Progenitor cell of endocrine pancreas (in vitro differentiated cells): Measurements from ENCODE around the gene TMEM130. TPM values are rescaled to one million over a fixed set of nuclear protein-coding genes. Genes with fewer than 3 reads are reported as not detected.

Experiments
- DNase-seq: peaks from one replicate; pipeline ENCODE4 v3.0.0; 2021; ENCODE audit warnings: low spot score; ENCODE audit not compliant: unreplicated experiment
- H3K27ac Mint-ChIP-seq: 2 replicates; pipeline ENCODE4 v1.8.0; 2021; ENCODE audit warnings: mild to moderate bottlenecking, moderate library complexity, mixed read lengths
- H3K27me3 Mint-ChIP-seq: 2 replicates; pipeline ENCODE4 v1.8.0; 2021; ENCODE audit warnings: mixed read lengths
- H3K36me3 Mint-ChIP-seq: 2 replicates; pipeline ENCODE4 v1.8.0; 2022; ENCODE audit warnings: mixed read lengths; ENCODE audit not compliant: insufficient read depth
- H3K4me1 Mint-ChIP-seq: 2 replicates; pipeline ENCODE4 v1.8.0; 2021; ENCODE audit warnings: low read depth, mixed read lengths
- H3K4me3 Mint-ChIP-seq: 2 replicates; pipeline ENCODE4 v1.8.0; 2021; ENCODE audit warnings: low read depth, mild to moderate bottlenecking, moderate library complexity, mixed read lengths
- H3K9me3 Mint-ChIP-seq: 2 replicates; pipeline ENCODE4 v1.8.0; 2021; ENCODE audit warnings: low read depth, mixed read lengths
- CTCF ChIP-seq: fragments of 200-600 bp; sonication (generic); IDR thresholded peaks from one replicate; pipeline ENCODE4 v1.5.0; 2021; ENCODE audit warnings: antibody characterized with exemption, mild to moderate bottlenecking; ENCODE audit not compliant: unreplicated experiment
- total RNA-seq: library from RNA; stranded (reverse); gene quantifications from 2 replicates; pipeline ENCODE4 v1.2.1, GENCODE V29; 2021

The TMEM130 gene
- total RNA-seq, 1 donor from 2014 or later, result 0.60 TPM

GRCh38 chr7:98872328-98872924 is 2.6 kb upstream of the TMEM130 start:
- Mint-ChIP-seq H3K4me3 (no peak overlapping the region), H3K9me3 (no peaks in the 10 kb centered on the region), H3K27ac (no peak overlapping the region), H3K4me1 (peaks cover 3% of the 10 kb centered on the region), H3K36me3 (no peaks in the 10 kb centered on the region), H3K27me3 (peaks cover 44% of the 10 kb centered on the region)
- no peak for DNase-seq
- TF ChIP-seq CTCF, result peak; percentile 25

- Mint-ChIP-seq H3K27me3 (peaks cover 47% of the 10 kb centered on the region), H3K9me3 (no peaks in the 10 kb centered on the region), H3K36me3 (no peaks in the 10 kb centered on the region), H3K27ac (no peak overlapping the region), H3K4me3 (peak overlapping the region; percentile 66), H3K4me1 (peaks cover 5% of the 10 kb centered on the region)
- no peak for DNase-seq
- TF ChIP-seq CTCF, result no peak
Measured at GRCh38 chr7:98870807-98871491, 1.1 kb upstream of the TMEM130 start.

- DNase-seq, result no peak
- Mint-ChIP-seq H3K9me3 (no peaks in the 10 kb centered on the region), H3K27ac (no peak overlapping the region), H3K4me1 (peaks cover 5% of the 10 kb centered on the region), H3K36me3 (no peaks in the 10 kb centered on the region), H3K4me3 (peak overlapping the region; percentile 66), H3K27me3 (peaks cover 44% of the 10 kb centered on the region)
- no peak for TF ChIP-seq CTCF
Measured at GRCh38 chr7:98870121-98870651, 372 bp upstream of the TMEM130 start.

GRCh38 chr7:98869027-98869596 is 702 bp downstream of the TMEM130 start:
- H3K27me3 Mint-ChIP-seq, result peaks cover 46% of the 10 kb centered on the region
- no peak for DNase-seq
- no peaks in the 10 kb centered on the region for H3K36me3 Mint-ChIP-seq

More at GRCh38 chr7:98869027-98869596, 702 bp downstream of the TMEM130 start:
- Mint-ChIP-seq H3K27ac (no peak overlapping the region), H3K4me3 (no peak overlapping the region), H3K9me3 (no peaks in the 10 kb centered on the region), H3K4me1 (peaks cover 5% of the 10 kb centered on the region)
- TF ChIP-seq CTCF, result no peak
